Right lobe of liver (tissue), 4 donors: Measurements from ENCODE around the gene OTOGL.

Source experiments
- POLR2A ChIP-seq: fragments of 450-650 bp; IDR thresholded peaks from one replicate; pipeline ENCODE4 v1.6.1; 2017; ENCODE audit warnings: antibody characterized with exemption, mild to moderate bottlenecking
- TF ChIP-seq, protein P1 (sequence below), 4 donors: fragments of 200-600 bp in 3 of 4; fragments of 450-650 bp in 1 of 4; IDR thresholded peaks; one replicate each; pipeline versions ENCODE4 v1.5.1 to v1.8.0; 2016 to 2022; ENCODE audit warnings: antibody characterized with exemption in 4 of 4, mild to moderate bottlenecking in 2 of 4
- donor health status: DM: no; HTN: no; CAD: no.
- donor health status: DM: no; HTN: no; CAD: no.
- donor health status: DM: no; HTN: yes; CAD: no.

- TF ChIP-seq, protein P1, sequence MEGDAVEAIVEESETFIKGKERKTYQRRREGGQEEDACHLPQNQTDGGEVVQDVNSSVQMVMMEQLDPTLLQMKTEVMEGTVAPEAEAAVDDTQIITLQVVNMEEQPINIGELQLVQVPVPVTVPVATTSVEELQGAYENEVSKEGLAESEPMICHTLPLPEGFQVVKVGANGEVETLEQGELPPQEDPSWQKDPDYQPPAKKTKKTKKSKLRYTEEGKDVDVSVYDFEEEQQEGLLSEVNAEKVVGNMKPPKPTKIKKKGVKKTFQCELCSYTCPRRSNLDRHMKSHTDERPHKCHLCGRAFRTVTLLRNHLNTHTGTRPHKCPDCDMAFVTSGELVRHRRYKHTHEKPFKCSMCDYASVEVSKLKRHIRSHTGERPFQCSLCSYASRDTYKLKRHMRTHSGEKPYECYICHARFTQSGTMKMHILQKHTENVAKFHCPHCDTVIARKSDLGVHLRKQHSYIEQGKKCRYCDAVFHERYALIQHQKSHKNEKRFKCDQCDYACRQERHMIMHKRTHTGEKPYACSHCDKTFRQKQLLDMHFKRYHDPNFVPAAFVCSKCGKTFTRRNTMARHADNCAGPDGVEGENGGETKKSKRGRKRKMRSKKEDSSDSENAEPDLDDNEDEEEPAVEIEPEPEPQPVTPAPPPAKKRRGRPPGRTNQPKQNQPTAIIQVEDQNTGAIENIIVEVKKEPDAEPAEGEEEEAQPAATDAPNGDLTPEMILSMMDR (IDR thresholded peaks at IDR 0.05): no peak
- TF ChIP-seq POLR2A: no peak
Observed at GRCh38 chr12:80201908-80202307, 102.6 kb downstream of the OTOGL start.
